Subcutaneous abdominal adipose tissue (tissue), 5 donors: ENCODE results near the gene OR56B4.
"Not testable (repeated sequence)": the region's sequence is repeated elsewhere in the genome, so short reads cannot be mapped to it uniquely, and the experiment has no call there.

ENCODE experiments used
- H3K27ac ChIP-seq: one replicate; pipeline ENCODE4 v1.7.0; 2013; ENCODE audit warnings: low read depth, mild to moderate bottlenecking, inconsistent platforms, low read length, moderate library complexity
- H3K27me3 ChIP-seq, 5 donors: one replicate each; pipeline ENCODE4 v1.7.0; 2013; ENCODE audit warnings: low read length in 5 of 5, inconsistent platforms in 1 of 5; ENCODE audit not compliant: control insufficient read depth in 5 of 5, insufficient read depth in 4 of 5
- H3K36me3 ChIP-seq, 5 donors: one replicate each; pipeline ENCODE4 v1.7.0; 2013; ENCODE audit warnings: low read length in 5 of 5; ENCODE audit not compliant: control insufficient read depth in 5 of 5, insufficient read depth in 5 of 5
- H3K4me1 ChIP-seq, 5 donors: one replicate each; pipeline ENCODE4 v1.7.0; 2013; ENCODE audit warnings: low read length in 5 of 5, mild to moderate bottlenecking in 3 of 5, moderate library complexity in 1 of 5; ENCODE audit not compliant: control insufficient read depth in 5 of 5, insufficient read depth in 5 of 5
- H3K4me3 ChIP-seq, 5 donors: one replicate each; pipeline ENCODE4 v1.7.0; 2013; ENCODE audit warnings: low read length in 5 of 5, low read depth in 1 of 5
- H3K9ac ChIP-seq, 5 donors: one replicate each; pipeline ENCODE4 v1.7.0; 2013; ENCODE audit warnings: low read length in 5 of 5, mild to moderate bottlenecking in 4 of 5, moderate library complexity in 3 of 5
- H3K9me3 ChIP-seq, 5 donors: one replicate each; pipeline ENCODE4 v1.7.0; 2013; ENCODE audit warnings: low read length in 5 of 5; ENCODE audit not compliant: control insufficient read depth in 5 of 5
- donor health status: healthy.
- donor health status: healthy.
- donor health status: healthy.
- donor health status: healthy.
- donor health status: healthy.

The OR56B4 gene

DNA sequence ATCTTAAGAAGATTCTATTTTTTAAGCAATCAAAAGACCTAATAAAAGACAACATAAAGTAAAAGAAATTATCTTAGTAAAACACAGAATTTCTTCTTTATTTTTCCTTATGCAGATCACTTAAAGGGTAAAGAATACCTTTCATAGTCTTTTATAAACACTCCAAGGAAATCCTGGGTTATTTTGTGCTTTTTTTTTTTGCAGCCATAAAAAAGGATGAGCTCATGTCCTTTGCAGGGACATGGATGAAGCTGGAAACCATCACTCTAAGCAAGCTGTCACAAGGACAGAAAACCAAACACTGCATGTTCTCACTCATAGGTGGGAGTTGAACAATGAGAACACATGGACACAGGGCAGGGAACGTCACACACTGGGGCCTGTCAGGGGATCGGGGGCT is 28.5 kb downstream of the OR56B4 start:
- H3K9ac ChIP-seq, H3K27me3 ChIP-seq, H3K9me3 ChIP-seq, H3K4me3 ChIP-seq, H3K4me1 ChIP-seq, H3K27ac ChIP-seq, H3K36me3 ChIP-seq: not testable (repeated sequence)

DNA sequence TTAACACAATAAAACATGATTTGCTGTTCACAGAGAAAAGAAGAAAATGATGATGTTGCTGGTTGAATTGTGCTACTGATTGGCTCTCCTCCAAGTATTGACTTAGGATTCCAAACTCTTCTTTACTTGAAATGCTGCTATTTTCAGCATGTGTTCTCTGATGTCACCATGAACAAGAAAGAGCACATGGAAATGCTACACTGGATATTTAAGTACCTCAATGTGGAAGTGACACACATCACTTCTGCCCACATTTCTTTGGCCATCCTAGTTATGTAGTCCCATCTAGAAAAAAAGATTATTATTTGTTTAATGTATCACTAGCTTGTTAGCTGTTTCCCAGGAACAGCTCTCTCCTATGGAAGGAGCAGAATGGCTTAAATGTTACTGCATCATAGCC is 35.5 kb downstream of the OR56B4 start:
- Histone ChIP-seq H3K27ac (no peak overlapping the region), H3K9me3 (no peaks in the 10 kb centered on the region), H3K27me3 (no peaks in the 10 kb centered on the region), H3K9ac (no peak overlapping the region), H3K4me3 (no peak overlapping the region), H3K36me3 (no peaks in the 10 kb centered on the region), H3K4me1 (no peaks in the 10 kb centered on the region)

DNA sequence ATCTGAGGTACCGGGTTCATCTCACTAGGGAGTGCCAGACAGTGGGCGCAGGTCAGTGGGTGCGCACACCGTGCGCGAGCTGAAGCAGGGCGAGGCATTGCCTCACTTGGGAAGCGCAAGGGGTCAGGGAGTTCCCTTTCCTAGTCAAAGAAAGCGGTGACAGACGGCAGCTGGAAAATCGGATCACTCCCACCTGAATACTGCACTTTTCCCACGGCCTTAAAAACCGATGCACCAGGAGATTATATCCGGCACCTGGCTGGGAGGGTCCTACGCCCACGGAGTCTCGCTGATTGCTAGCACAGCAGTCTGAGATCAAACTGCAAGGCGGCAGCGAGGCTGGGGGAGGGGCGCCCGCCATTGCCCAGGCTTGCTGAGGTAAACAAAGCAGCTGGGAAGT is 36.3 kb downstream of the OR56B4 start:
- H3K9ac ChIP-seq, H3K4me3 ChIP-seq, H3K27me3 ChIP-seq, H3K9me3 ChIP-seq, H3K4me1 ChIP-seq, H3K36me3 ChIP-seq, H3K27ac ChIP-seq: not testable (repeated sequence)

DNA sequence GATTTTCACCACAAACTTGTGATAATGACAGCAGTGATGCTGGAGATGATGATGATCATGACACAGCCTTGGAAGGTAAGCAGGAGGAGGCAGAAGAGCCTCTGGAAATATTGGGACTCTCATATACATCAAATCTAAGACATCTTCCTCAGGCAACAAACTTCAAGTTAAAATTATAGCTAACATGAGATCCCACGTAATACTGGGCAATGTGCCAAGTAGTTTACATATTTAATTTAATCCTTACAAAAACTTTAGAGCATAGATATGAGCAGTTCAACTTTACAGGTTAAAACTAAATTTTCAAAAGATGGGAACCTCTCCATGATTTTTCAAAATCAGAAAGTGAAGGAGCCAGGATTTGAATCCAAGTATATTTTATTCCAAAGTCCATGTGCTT is 43.6 kb downstream of the OR56B4 start:
- Histone ChIP-seq H3K27ac (no peak overlapping the region), H3K4me1 (no peaks in the 10 kb centered on the region), H3K9ac (no peak overlapping the region), H3K4me3 (no peak overlapping the region), H3K36me3 (no peaks in the 10 kb centered on the region), H3K27me3 (no peaks in the 10 kb centered on the region), H3K9me3 (peaks cover 0 to 3% (median 0%) of the 10 kb centered on the region in 5 donors)

DNA sequence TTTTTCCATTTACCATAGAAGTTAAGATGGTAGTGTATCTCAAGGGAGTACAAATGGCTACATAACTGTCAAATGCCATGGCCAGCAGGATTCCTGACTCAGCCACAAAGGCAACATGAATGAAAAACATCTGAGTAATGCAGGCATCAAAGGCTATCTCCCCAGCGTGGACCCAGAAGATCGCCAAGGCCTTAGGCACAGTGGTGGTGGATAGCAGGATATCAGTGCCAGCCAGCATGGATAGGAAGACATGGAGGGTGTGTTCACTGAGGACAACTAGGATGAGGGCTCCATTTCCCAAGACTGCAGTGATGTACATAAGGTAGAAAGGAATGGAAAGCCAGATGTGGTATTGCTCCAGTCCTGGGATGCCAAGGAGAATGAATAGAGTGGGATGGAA is 44.6 kb downstream of the OR56B4 start:
- H3K36me3 ChIP-seq: no peaks in the 10 kb centered on the region
- no peak overlapping the region for H3K4me3 ChIP-seq
- no peak overlapping the region for H3K27ac ChIP-seq
- H3K9me3 ChIP-seq: peaks cover 0 to 3% (median 0%) of the 10 kb centered on the region in 5 donors
- no peak overlapping the region for H3K9ac ChIP-seq
- no peaks in the 10 kb centered on the region for H3K4me1 ChIP-seq
- H3K27me3 ChIP-seq: no peaks in the 10 kb centered on the region

DNA sequence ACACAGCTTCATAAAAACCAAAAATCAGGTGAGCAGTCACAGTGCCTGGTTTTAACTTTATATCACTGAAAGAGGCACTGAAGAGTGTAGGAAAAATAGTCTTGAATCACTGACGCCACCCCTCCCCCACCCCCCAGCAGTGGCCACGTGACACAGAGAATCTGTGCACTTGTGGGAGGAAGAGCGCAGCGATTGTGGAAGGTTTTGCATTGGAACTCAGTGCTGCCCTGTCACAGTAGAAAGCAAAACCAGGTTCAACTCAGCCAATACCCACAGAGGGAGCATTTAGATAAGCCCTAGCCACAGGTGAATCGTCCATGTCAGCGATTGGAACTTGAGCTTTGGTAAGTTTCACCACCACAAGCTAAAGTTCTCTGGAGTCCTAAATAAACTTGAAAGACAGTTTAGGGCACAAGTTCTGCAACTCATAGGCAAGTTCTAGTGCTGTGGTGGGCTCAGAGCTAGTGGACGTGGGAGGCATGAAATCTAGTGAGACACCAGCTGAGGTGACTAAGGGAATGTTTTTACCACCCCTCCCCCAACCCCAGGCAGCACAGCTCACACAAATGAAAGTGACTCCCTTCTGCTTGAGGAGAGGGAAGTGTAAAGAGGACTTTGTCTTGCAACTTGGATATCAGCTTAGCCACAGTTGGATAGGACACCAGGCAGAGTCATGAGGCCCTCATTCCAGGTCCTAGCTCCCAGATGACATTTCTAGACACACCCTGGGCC is 49.3 kb downstream of the OR56B4 start:
- no peaks in the 10 kb centered on the region for H3K36me3 ChIP-seq
- H3K27ac ChIP-seq: no peak overlapping the region
- H3K4me1 ChIP-seq: no peaks in the 10 kb centered on the region
- no peaks in the 10 kb centered on the region for H3K27me3 ChIP-seq
- H3K9ac ChIP-seq: no peak overlapping the region
- H3K4me3 ChIP-seq: no peak overlapping the region
- peaks cover 0 to 3% (median 0%) of the 10 kb centered on the region in 5 donors for H3K9me3 ChIP-seq
